OCI-LY7 (cell line): ENCODE data around the gene TMEM248.
"Not testable (repeated sequence)": the region's sequence is repeated elsewhere in the genome, so short reads cannot be mapped to it uniquely, and the experiment has no call there.

Experiments
- EZH2phosphoT487 ChIP-seq: fragments of 200-600 bp; sonication (generic); IDR thresholded peaks from 2 replicates; pipeline ENCODE4 v1.6.1; 2018; ENCODE audit warnings: low read depth, borderline replicate concordance, mild to moderate bottlenecking, mixed run types, antibody characterized with exemption, low read length, moderate library complexity, mixed read lengths
- TF ChIP-seq, protein P1 (sequence below): fragments of 200-600 bp; sonication (generic); conservative IDR thresholded peaks from 2 replicates; pipeline ENCODE4 v1.5.1; 2014; ENCODE audit warnings: mild to moderate bottlenecking, antibody characterized with exemption, low read length, moderate library complexity, mixed read lengths

DNA sequence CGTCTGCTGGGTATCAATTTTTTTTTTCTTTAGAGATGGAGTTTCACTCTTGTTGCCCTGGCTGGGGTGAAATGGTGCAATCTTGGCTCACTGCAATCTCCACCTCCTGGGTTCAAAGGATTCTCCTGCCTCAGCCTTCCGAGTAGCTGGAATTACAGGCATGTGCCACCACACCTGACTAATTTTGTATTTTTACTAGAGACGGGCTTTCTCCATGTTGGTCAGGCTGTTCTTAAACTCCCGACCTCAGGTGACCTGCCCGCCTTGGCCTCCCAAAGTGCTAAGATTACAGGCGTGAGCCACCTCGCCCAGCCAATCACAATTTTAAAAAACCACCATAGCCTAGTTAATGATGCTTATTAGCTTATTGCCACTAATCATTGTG is 42.7 kb upstream of the TMEM248 start:
- TF ChIP-seq, protein P1, sequence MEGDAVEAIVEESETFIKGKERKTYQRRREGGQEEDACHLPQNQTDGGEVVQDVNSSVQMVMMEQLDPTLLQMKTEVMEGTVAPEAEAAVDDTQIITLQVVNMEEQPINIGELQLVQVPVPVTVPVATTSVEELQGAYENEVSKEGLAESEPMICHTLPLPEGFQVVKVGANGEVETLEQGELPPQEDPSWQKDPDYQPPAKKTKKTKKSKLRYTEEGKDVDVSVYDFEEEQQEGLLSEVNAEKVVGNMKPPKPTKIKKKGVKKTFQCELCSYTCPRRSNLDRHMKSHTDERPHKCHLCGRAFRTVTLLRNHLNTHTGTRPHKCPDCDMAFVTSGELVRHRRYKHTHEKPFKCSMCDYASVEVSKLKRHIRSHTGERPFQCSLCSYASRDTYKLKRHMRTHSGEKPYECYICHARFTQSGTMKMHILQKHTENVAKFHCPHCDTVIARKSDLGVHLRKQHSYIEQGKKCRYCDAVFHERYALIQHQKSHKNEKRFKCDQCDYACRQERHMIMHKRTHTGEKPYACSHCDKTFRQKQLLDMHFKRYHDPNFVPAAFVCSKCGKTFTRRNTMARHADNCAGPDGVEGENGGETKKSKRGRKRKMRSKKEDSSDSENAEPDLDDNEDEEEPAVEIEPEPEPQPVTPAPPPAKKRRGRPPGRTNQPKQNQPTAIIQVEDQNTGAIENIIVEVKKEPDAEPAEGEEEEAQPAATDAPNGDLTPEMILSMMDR, result not testable (repeated sequence)
- not testable (repeated sequence) for TF ChIP-seq EZH2phosphoT487
